ENCODE measurements around the gene CAB39L.

DNA sequence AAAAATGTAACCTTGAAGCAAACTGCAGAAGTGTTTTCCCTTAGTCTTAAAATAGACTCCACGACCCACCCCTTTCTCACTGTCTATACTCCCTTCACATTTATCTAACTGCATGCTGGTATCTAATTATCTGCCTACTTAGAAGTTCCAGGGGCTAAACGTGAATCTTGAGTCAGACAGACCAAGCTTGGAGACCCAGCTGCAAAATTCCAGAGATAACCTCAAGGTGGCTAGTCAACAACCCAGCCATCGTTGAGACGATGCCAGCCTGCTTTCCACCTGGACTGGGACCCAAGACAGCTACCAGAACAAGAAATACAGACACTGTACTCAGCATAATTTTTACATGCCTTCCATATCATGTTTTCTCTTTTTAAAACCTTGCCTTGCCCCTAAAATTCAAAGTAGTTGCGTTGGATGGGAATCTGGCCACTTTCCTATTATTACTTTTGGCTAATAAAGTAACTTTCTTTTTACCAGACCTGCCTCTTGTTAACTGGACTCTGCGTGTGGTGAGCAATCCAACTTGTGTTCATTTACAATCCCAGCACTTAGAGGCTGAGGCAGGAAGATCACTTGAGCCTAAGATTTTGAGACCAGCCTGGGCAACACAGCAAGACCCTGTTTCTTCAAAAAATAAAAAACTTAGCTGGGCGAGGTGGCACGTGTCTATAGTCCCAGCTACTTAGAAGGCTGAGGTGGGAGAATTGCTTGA lies 113.9 kb downstream of the CAB39L start:
- TF ChIP-seq, protein P1, sequence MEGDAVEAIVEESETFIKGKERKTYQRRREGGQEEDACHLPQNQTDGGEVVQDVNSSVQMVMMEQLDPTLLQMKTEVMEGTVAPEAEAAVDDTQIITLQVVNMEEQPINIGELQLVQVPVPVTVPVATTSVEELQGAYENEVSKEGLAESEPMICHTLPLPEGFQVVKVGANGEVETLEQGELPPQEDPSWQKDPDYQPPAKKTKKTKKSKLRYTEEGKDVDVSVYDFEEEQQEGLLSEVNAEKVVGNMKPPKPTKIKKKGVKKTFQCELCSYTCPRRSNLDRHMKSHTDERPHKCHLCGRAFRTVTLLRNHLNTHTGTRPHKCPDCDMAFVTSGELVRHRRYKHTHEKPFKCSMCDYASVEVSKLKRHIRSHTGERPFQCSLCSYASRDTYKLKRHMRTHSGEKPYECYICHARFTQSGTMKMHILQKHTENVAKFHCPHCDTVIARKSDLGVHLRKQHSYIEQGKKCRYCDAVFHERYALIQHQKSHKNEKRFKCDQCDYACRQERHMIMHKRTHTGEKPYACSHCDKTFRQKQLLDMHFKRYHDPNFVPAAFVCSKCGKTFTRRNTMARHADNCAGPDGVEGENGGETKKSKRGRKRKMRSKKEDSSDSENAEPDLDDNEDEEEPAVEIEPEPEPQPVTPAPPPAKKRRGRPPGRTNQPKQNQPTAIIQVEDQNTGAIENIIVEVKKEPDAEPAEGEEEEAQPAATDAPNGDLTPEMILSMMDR (optimal IDR thresholded peaks at IDR 0.05 in 1 of 3, IDR thresholded peaks at IDR 0.05 in 1 of 3, conservative IDR thresholded peaks at IDR 0.05 in 1 of 3; ENCODE audit: extremely low read depth in 1 of 3, insufficient read depth in 2 of 3, low read length in 3 of 3) = no peak
- no peak for TF ChIP-seq EZH2 (IDR thresholded peaks at IDR 0.05; ENCODE audit: low read length)

Measured in keratinocyte (primary cell).